T follicular helper cell (primary cell): ENCODE results near the gene CTSZ.
"Not testable (repeated sequence)": the region's sequence is repeated elsewhere in the genome, so short reads cannot be mapped to it uniquely, and the experiment has no call there.

Experiments
- DNase-seq: peaks from one replicate; pipeline ENCODE4 v3.0.0-alpha.2; 2020; ENCODE audit warnings: low read depth
- total RNA-seq, 2 experiments: gene quantifications; one replicate each; lab custom pipeline; 2026; lab: John Stamatoyannopoulos, UW

The CTSZ gene
- 20.7 to 26.8 reads per million in 2 experiments for total RNA-seq

GRCh38 chr20:59006864-59007664, at the start of gene CTSZ:
Gene CTSZ (minus strand): TSS chr20:59007254. CDS start chr20:59007128, 126 bp downstream.
- DNase-seq: no peak

- no peak for DNase-seq
These were observed 48.2 kb upstream of the CTSZ start for GRCh38 chr20:59055302-59055701.

GRCh38 chr20:59051666-59052185, 44.7 kb upstream of the CTSZ start:
- DNase-seq: no peak

GRCh38 chr20:59050437-59050836, 43.4 kb upstream of the CTSZ start:
- DNase-seq: no peak

GRCh38 chr20:59048681-59049030, 41.6 kb upstream of the CTSZ start:
- no peak for DNase-seq

- no peak for DNase-seq
These were observed 41.1 kb upstream of the CTSZ start for GRCh38 chr20:59047938-59048680.

- no peak for DNase-seq
These were observed 39.8 kb upstream of the CTSZ start for GRCh38 chr20:59046862-59047261.

- DNase-seq: no peak
These were observed 37.7 kb upstream of the CTSZ start for GRCh38 chr20:59044796-59045195.

GRCh38 chr20:59044295-59044694, 37.2 kb upstream of the CTSZ start:
- no peak for DNase-seq

- DNase-seq: no peak
These were observed 36.6 kb upstream of the CTSZ start for GRCh38 chr20:59043698-59044097.

- DNase-seq: peak; percentile 90
These were observed 36.0 kb upstream of the CTSZ start for GRCh38 chr20:59042796-59043631.

GRCh38 chr20:59042151-59042795, 35.2 kb upstream of the CTSZ start, which contains the start of gene PRELID3B:
Gene PRELID3B (minus strand): TSS chr20:59042786. CDS start chr20:59042730, 56 bp downstream.
- peak; percentile 5 for DNase-seq

GRCh38 chr20:59041487-59041886, 34.4 kb upstream of the CTSZ start:
- DNase-seq: not testable (repeated sequence)

- no peak for DNase-seq
These were observed 33.6 kb upstream of the CTSZ start for GRCh38 chr20:59040667-59041066.

- DNase-seq: no peak
These were observed 32.2 kb upstream of the CTSZ start for GRCh38 chr20:59039233-59039632.

GRCh38 chr20:59037386-59037785, 30.3 kb upstream of the CTSZ start:
- DNase-seq: no peak

- DNase-seq: no peak
These were observed 28.3 kb upstream of the CTSZ start for GRCh38 chr20:59035381-59035780.

GRCh38 chr20:59033616-59034165, 26.6 kb upstream of the CTSZ start:
- no peak for DNase-seq

GRCh38 chr20:59033093-59033492, 26.0 kb upstream of the CTSZ start:
- DNase-seq: no peak

- DNase-seq: no peak
These were observed 25.6 kb upstream of the CTSZ start for GRCh38 chr20:59032713-59033059.

GRCh38 chr20:59032023-59032712, 25.1 kb upstream of the CTSZ start, which contains the start of gene ATP5F1E:
Gene ATP5F1E (minus strand): TSS chr20:59032335. CDS start chr20:59032251, 84 bp downstream.
- DNase-seq: peak; percentile 95
